Ovary (tissue), 3 donors: ENCODE data around the gene SH3BGR.

Source experiments
- CTCF ChIP-seq, 3 donors: fragments of 450-650 bp in 2 of 3; fragments of 200-600 bp in 1 of 3; IDR thresholded peaks; one replicate each; pipeline versions ENCODE4 v1.5.1 to v1.8.0; 2016 to 2022; ENCODE audit warnings: antibody characterized with exemption in 3 of 3, mild to moderate bottlenecking in 1 of 3
- EP300 ChIP-seq: sonication (generic); formaldehyde crosslinking; IDR thresholded peaks from one replicate; pipeline ENCODE4 v1.6.1; 2017; ENCODE audit warnings: antibody characterized with exemption
- POLR2A ChIP-seq: fragments of 450-650 bp; IDR thresholded peaks from one replicate; pipeline ENCODE4 v1.6.1; 2017; ENCODE audit warnings: antibody characterized with exemption, mild to moderate bottlenecking, moderate library complexity
- donor health status: DM: no; HTN: no; CAD: no.

DNA sequence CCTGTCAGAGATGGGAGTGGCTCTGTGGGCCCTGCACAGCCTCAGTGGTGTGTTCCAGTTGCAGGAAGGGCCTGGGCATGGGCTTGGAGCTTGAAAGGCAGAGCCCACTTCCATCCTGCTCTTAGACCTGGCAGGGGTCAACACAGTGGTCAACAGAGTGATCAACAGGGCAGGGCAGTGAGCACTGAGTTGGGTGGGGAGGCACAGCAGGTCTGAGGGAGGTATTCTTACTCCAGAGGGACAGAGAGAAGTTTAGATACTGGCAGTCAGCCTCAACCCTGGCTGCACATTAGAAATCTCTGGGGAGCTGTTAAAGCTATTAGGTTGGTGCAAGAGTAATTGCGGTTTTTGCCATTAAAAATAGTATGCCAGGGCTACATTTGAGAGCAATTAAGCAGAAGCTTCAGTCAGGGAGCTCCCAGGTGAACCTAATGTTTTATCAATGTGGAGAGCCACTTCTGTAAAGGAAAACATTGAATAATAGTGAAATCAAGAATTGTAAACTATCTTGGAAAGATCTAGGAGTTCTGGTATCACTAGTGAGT is 37.7 kb downstream of the SH3BGR start:
- TF ChIP-seq POLR2A (no peak), CTCF (IDR thresholded peaks at IDR 0.05) (no peak), EP300 (no peak)
